NOMO-1 treated with dmso at 0.1 percent for 144 hours (cell line): Measurements from ENCODE around the gene ZMYND11.
"Not testable (repeated sequence)": the region's sequence is repeated elsewhere in the genome, so short reads cannot be mapped to it uniquely, and the experiment has no call there.

Experiments
- DNase-seq: peaks from one replicate; lab custom pipeline; 2025; ENCODE audit not compliant: unreplicated experiment; lab: John Stamatoyannopoulos, UW

ZMYND11 gene

GRCh38 chr10:279232-279631, 144.0 kb downstream of the ZMYND11 start:
- no peak for DNase-seq

- no peak for DNase-seq
These were observed 144.4 kb downstream of the ZMYND11 start for GRCh38 chr10:279655-280054.

- peak; percentile 10 for DNase-seq
These were observed 147.3 kb downstream of the ZMYND11 start for GRCh38 chr10:282294-283139.

GRCh38 chr10:283140-283479, 147.9 kb downstream of the ZMYND11 start:
- no peak for DNase-seq

- peak; percentile 13 for DNase-seq
These were observed 148.7 kb downstream of the ZMYND11 start for GRCh38 chr10:283916-284356.

- DNase-seq: no peak
These were observed 150.0 kb downstream of the ZMYND11 start for GRCh38 chr10:285216-285615.

- no peak for DNase-seq
These were observed 151.9 kb downstream of the ZMYND11 start for GRCh38 chr10:287026-287709.

- DNase-seq: no peak
These were observed 152.6 kb downstream of the ZMYND11 start for GRCh38 chr10:287814-288213.

GRCh38 chr10:288316-289200, 153.3 kb downstream of the ZMYND11 start:
- DNase-seq: no peak

GRCh38 chr10:289581-289980, 154.3 kb downstream of the ZMYND11 start:
- no peak for DNase-seq

- DNase-seq: no peak
These were observed 154.9 kb downstream of the ZMYND11 start for GRCh38 chr10:290026-290725.

- no peak for DNase-seq
These were observed 158.4 kb downstream of the ZMYND11 start for GRCh38 chr10:293636-294035.

- DNase-seq: no peak
These were observed 162.3 kb downstream of the ZMYND11 start for GRCh38 chr10:297567-297966.

- no peak for DNase-seq
These were observed 162.8 kb downstream of the ZMYND11 start for GRCh38 chr10:298033-298432.

GRCh38 chr10:299512-299911, 164.3 kb downstream of the ZMYND11 start:
- DNase-seq: no peak

- DNase-seq: no peak
These were observed 164.7 kb downstream of the ZMYND11 start for GRCh38 chr10:299969-300368.

GRCh38 chr10:300580-300979, 165.3 kb downstream of the ZMYND11 start:
- not testable (repeated sequence) for DNase-seq

- no peak for DNase-seq
These were observed 166.3 kb downstream of the ZMYND11 start for GRCh38 chr10:301536-301935.
